Right lobe of liver (tissue), 6 donors: ENCODE data around the gene NPAT. TPM values are rescaled to one million over a fixed set of nuclear protein-coding genes. Genes with fewer than 3 reads are reported as not detected.
"Not testable (repeated sequence)": the region's sequence is repeated elsewhere in the genome, so short reads cannot be mapped to it uniquely, and the experiment has no call there.

ENCODE experiments used
- ATAC-seq, 4 donors: fragments of 200-7000 bp; cut with Tn5 transposase; one replicate each; pipeline ENCODE4 v1.9.1; 2020; ENCODE audit warnings: mild to moderate bottlenecking in 4 of 4, moderate library complexity in 4 of 4
- DNase-seq, 3 donors: peaks; one replicate each; pipeline ENCODE4 v3.0.0-alpha.2; 2020
- H3K27ac ChIP-seq, 3 donors: fragments of 200-600 bp; one replicate each; pipeline ENCODE4 v1.8.0; 2022
- H3K27me3 ChIP-seq, 2 donors: fragments of 200-600 bp; one replicate each; pipeline ENCODE4 v1.8.0; 2022
- H3K36me3 ChIP-seq, 4 donors: fragments of 200-600 bp; sonication (generic) in 1 of 4; one replicate each; pipeline versions ENCODE4 v1.5.1 to v1.8.0; 2017 to 2022; ENCODE audit warnings: control low read depth in 1 of 4
- H3K4me1 ChIP-seq, 4 donors: fragments of 200-600 bp; sonication (generic) in 1 of 4; one replicate each; pipeline versions ENCODE4 v1.5.1 to v1.8.0; 2017 to 2022; ENCODE audit warnings: control low read depth in 1 of 4
- H3K4me3 ChIP-seq, 3 donors: fragments of 200-600 bp; one replicate each; pipeline ENCODE4 v1.8.0; 2022
- H3K9me3 ChIP-seq, 4 donors: fragments of 200-600 bp; sonication (generic) in 1 of 4; one replicate each; pipeline versions ENCODE4 v1.5.1 to v1.8.0; 2017 to 2022; ENCODE audit warnings: control low read depth in 1 of 4
- CTCF ChIP-seq, 4 donors: fragments of 200-600 bp in 3 of 4; fragments of 450-650 bp in 1 of 4; IDR thresholded peaks; one replicate each; pipeline versions ENCODE4 v1.5.1 to v1.8.0; 2016 to 2022; ENCODE audit warnings: antibody characterized with exemption in 4 of 4, mild to moderate bottlenecking in 2 of 4
- POLR2A ChIP-seq: fragments of 450-650 bp; IDR thresholded peaks from one replicate; pipeline ENCODE4 v1.6.1; 2017; ENCODE audit warnings: antibody characterized with exemption, mild to moderate bottlenecking
- WGBS: methylation state at CpG from one replicate; pipeline ENCODE4 v1.1.6; 2018; ENCODE audit warnings: low coverage, low lambda C conversion rate; ENCODE audit not compliant: insufficient coverage; ENCODE audit errors: missing lambda C conversion rate; 5-methylcytosine and 5-hydroxymethylcytosine counted together
- intact Hi-C, 2 donors: fragments of 100-400 bp; cut with DNase I; formaldehyde crosslinking; loops; one replicate each; pipeline versions ENCODE4 v1.11.2 to v1.14.1; 2022
- total RNA-seq, 6 experiments: library from RNA; depleted of rRNA in 2 of 6; stranded (reverse); fragments of >200 nt in 2 of 6; fragmentation: NEBNext Ultra II Directional in 3 of 6; extraction: Animal tissue kit (Norgen Biotek cat#: 25700) in 3 of 6; gene quantifications; one replicate each; pipeline versions ENCODE4 v1.1.0 to v1.2.4, GENCODE V29; 2016 to 2023
- donor health status: DM: no; HTN: yes; CAD: no.
- donor health status: DM: no; HTN: no; CAD: no.
- donor health status: DM: no; HTN: no; CAD: no.
- donor health status: DM: no; HTN: yes; CAD: no.
- donor health status: DM: no; HTN: yes; CAD: no.

The NPAT gene
- total RNA-seq, 6 experiments from 2014 or later: 4.8 to 7.8 (median 5.9) TPM

- no peaks in the 10 kb centered on the region for H3K9me3 ChIP-seq
- H3K36me3 ChIP-seq: peaks cover 0 to 5% (median under 1%) of the 10 kb centered on the region in 4 donors
- DNase-seq (no peak), ATAC-seq (peak in 1 of 4 donors; percentile 4)
- no peaks in the 10 kb centered on the region for H3K27me3 ChIP-seq
- H3K27ac ChIP-seq: peak overlapping the region; percentile 95 to 99 (median 99)
- intact Hi-C loops: no loop called here
- H3K4me3 ChIP-seq: peak overlapping the region in 2 of 3 donors; percentile 0 to 86
- H3K4me1 ChIP-seq: peaks cover 0 to 47% (median 14%) of the 10 kb centered on the region in 4 donors
- WGBS: 48% methylated on average over 5 of the region's 5 CpGs
- TF ChIP-seq POLR2A (no peak), CTCF (IDR thresholded peaks at IDR 0.05) (no peak)
These were observed 97.3 kb downstream of the NPAT start for GRCh38 chr11:108125096-108125495.

GRCh38 chr11:108122166-108122628 is 100.2 kb downstream of the NPAT start:
- intact Hi-C loops: no loop called here
- no peak for TF ChIP-seq CTCF (IDR thresholded peaks at IDR 0.05)
- TF ChIP-seq POLR2A: peak; percentile 35
- H3K9me3 ChIP-seq: no peaks in the 10 kb centered on the region
- peak overlapping the region; percentile 76 to 91 (median 86) for H3K4me3 ChIP-seq
- H3K27me3 ChIP-seq: no peaks in the 10 kb centered on the region
- peak overlapping the region; percentile 95 to 99 (median 99) for H3K27ac ChIP-seq
- DNase-seq (peak in 1 of 3 donors; percentile 63), ATAC-seq (peak; percentile 9 to 54 (median 46))
- no peaks in the 10 kb centered on the region for H3K36me3 ChIP-seq
- 17% methylated on average over 9 of the region's 9 CpGs for WGBS
- peaks cover 0 to 36% (median 12%) of the 10 kb centered on the region in 4 donors for H3K4me1 ChIP-seq

- peak; percentile 80 to 95 (median 86) for ATAC-seq
- 0% methylated on average over 10 of the region's 73 CpGs for WGBS
These were observed 100.9 kb downstream of the NPAT start, which contains the start of gene ACAT1 for GRCh38 chr11:108121274-108122155. Gene ACAT1, plus strand, starts transcription at chr11:108121567. Its CDS starts 40 bp downstream, at chr11:108121607.

GRCh38 chr11:108120936-108121273 is 101.5 kb downstream of the NPAT start:
- DNase-seq, intact Hi-C loops, H3K36me3 ChIP-seq, ATAC-seq, H3K27me3 ChIP-seq, H3K9me3 ChIP-seq: not testable (repeated sequence)
- 33% methylated on average over 4 of the region's 7 CpGs for WGBS
- H3K27ac ChIP-seq: peak overlapping the region; percentile 86 to 99 (median 99)
- peak overlapping the region; percentile 76 to 91 (median 86) for H3K4me3 ChIP-seq
- peaks cover 0 to 30% (median 9%) of the 10 kb centered on the region in 4 donors for H3K4me1 ChIP-seq

More at GRCh38 chr11:108121274-108122155, 100.9 kb downstream of the NPAT start, which contains the start of gene ACAT1:
- intact Hi-C loops: no loop called here
- Histone ChIP-seq H3K27ac (peak within 1 kb of the TSS; percentile 95 to 99 (median 99)), H3K36me3 (no peaks in the 10 kb centered on the region), H3K4me3 (peak within 1 kb of the TSS; percentile 76 to 91 (median 86)), H3K27me3 (no peaks in the 10 kb centered on the region), H3K4me1 (peaks cover 0 to 30% (median 9%) of the 10 kb centered on the region in 4 donors), H3K9me3 (no peaks in the 10 kb centered on the region)
- TF ChIP-seq CTCF (IDR thresholded peaks at IDR 0.05) (peak in 3 of 4 donors; percentile 17 to 64 (median 36)), POLR2A (peak; percentile 99)
- DNase-seq: peak; percentile 99 to 100 (median 100)
